AG09319 (cell line): Measurements from ENCODE around the gene DCLRE1C.
A peak's percentile ranks its signal among the peaks of the same experiment; 100 is the strongest.

Source experiments
- DNase-seq: peaks from one replicate; pipeline ENCODE4 v3.0.0-alpha.2; 2010; ENCODE audit warnings: low read depth; ENCODE audit errors: extremely low read depth
- TF ChIP-seq, protein P1 (sequence below): IDR thresholded peaks from 2 replicates; pipeline ENCODE4 v1.5.1; 2011; ENCODE audit warnings: low read depth, mild to moderate bottlenecking, inconsistent platforms, low read length, moderate library complexity

Gene DCLRE1C

DNA sequence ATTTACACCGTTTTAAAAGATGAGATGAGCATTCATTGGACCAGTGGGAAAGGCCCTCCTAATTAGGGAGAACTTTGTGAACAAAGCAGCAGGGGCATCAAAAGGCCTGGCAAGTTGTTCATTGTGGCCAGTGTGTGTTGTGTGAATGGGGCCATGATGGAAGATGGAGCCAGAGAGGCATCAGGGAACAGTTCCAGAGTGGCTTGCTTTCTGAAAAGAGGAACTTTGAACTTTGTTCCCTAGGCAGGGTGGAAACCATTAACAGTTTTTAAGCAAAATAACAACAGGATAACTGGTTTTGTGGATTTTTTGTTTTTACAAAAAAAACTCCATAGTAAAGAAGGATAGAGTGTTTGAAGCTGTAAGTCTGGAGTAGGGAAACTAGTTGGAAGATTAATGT is 62.7 kb downstream of the DCLRE1C start:
- no peak for DNase-seq
- TF ChIP-seq, protein P1, sequence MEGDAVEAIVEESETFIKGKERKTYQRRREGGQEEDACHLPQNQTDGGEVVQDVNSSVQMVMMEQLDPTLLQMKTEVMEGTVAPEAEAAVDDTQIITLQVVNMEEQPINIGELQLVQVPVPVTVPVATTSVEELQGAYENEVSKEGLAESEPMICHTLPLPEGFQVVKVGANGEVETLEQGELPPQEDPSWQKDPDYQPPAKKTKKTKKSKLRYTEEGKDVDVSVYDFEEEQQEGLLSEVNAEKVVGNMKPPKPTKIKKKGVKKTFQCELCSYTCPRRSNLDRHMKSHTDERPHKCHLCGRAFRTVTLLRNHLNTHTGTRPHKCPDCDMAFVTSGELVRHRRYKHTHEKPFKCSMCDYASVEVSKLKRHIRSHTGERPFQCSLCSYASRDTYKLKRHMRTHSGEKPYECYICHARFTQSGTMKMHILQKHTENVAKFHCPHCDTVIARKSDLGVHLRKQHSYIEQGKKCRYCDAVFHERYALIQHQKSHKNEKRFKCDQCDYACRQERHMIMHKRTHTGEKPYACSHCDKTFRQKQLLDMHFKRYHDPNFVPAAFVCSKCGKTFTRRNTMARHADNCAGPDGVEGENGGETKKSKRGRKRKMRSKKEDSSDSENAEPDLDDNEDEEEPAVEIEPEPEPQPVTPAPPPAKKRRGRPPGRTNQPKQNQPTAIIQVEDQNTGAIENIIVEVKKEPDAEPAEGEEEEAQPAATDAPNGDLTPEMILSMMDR = no peak

DNA sequence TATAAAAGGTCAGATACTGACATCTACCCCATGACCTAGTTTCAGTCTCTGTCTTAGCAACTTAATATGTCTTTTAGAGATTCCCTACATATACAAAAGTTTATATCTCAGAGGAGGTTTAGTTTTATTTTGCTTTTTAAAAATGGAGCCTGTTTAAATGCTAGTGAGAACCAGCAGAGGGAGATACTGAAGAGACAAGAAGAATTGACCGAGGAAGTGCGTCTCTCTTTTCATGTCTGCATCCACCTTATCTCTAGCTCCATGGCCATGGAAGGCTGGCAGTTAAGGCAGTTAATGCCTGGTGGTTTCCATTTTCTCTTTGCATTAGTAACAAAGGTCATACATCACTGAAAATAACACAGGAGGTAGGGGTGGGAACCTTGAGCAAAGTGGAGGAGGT is 64.6 kb downstream of the DCLRE1C start:
- no peak for DNase-seq
- TF ChIP-seq, protein P1 = no peak; the same call in none of the 2 replicates

DNA sequence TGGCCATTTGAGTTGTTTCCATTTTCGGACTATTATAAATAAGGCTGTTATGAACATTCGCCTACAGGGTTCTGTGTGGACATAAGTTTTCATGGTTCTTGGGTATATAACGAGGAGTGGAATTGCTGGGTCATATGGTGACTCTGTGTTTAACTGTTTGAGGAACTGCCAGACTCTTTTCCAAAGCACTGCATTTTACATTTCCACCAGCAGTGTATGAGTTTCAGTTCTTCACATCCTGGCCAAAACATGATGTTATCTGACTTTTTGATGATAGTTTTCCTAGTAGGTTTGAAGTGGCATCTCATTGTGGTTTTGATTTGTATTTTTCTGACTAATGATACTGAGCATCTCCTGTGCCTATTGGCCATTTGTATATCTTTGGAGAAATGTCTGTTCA is 69.8 kb downstream of the DCLRE1C start:
- no peak for DNase-seq
- TF ChIP-seq, protein P1 = no peak

DNA sequence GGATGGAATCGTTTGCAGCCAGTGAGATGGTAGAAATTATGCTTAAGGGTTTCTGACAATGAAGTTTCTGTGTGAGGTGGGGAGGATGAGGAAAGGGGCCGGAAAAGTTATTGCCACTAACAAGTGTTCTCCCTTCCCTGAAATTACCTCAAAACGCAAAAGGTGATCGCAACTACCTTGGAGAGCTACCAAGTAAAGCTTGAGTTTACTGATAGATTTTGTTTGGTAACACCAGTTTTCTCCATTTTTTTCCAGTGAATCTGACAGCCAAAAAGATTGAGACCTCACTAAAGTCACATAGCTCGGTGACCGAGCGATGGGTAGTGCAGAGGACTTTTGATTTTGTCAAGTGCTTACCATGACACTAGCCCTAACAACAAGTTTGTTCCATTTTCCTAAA is 73.7 kb downstream of the DCLRE1C start:
- TF ChIP-seq, protein P1 = no peak
- DNase-seq = no peak

DNA sequence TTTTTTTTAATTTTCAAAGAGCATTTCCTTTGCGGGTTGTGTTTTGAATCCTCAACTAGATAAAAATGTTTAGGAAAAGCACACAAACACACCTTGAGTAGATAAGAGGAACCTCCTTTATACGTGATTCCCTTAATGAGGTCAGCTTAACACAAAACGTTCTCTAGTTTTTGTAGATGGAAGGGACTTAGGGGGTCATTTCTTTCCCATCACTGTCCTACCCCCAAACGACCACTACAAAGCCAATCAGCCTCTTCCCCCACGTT is 74.0 kb downstream of the DCLRE1C start:
- TF ChIP-seq, protein P1 = no peak
- DNase-seq = no peak

DNA sequence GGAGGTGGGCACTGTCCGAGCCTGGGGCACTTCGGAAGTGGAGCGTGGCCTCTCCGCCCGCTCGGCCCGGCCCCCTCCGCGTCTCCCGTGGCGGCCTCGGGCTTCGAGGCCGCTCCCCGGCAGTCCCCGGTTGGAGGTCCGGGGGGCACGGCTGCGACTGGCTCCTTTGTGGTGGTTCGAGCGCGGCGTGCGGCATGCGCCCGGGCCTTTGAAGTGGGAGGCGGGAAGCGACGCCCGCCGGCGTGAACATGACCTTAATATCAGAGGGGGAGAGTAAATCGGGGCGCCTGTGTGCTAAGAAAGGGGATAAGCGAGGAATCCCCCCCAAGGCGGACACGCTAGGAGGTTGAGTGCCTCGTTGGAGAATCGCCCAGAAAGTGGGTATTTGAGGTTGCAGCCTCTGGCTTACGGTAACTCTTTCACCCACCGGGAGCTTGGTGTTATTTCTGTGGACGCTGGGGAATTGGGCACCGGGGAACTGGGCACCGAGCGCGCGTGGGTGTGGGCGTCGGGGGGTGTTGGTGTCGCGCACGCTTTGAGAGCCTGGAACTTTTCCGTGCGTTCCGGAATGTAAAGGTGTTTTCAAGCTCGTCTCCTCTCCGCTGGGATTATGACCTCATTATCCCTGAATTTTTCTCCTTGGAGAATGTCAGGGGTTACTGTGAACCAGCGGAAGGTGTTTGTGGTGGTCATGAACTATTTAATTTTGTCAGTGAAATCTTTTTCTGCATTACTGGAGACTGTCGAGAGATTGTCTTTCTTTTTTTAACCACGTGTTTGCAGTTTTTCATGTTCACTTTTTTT is 74.6 kb downstream of the DCLRE1C start:
- no peak for DNase-seq
- TF ChIP-seq, protein P1 = no peak

DNA sequence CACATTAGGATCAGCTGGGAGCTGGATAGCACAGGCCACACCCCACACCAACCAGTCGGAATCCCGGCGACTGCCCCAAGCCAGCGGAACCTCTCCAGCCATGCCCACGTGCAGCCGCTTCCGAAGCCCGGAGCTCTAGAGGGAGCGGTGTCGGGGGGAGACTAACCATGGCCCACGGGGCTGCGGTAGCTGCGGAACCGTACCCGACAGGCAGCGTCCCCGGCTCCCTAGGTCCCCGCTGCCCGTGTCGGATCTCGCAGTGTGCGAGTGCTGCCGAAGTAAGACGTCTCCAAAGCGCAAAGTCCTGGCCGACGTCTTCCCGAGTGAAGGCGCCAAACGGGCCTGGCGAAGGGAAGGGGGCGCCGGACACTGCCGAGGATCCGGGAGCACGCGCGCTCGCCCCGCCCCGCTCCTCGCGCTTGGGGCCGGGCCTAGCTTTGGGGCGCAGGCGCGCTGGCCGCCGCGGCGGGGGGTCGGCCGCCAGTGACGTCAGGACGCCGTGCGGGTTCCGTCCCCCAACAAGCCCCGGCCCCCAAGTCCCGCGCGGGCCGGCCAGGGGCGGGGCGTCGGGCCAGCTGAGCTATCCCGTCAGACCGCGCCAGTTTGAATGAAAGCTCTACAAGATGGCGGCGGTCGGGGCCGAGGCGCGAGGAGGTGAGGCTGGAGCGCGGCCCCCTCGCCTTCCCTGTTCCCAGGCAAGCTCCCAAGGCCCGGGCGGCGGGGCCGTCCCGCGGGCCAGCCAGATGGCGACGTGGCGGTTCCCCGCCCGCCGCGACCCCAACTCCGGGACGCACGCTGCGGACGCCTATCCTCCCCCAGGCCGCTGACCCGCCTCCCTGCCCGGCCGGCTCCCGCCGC is 75.4 kb downstream of the DCLRE1C start, which contains the start of gene SUV39H2:
Gene SUV39H2 (plus strand): TSS at position 601 of the 858 bp plus-strand sequence. CDS start 23 bp downstream, at position 624.
- TF ChIP-seq, protein P1 = peak; percentile 6; the same call in 1 of the 2 replicates
- peak; percentile 86 for DNase-seq
